GM12878 (cell line): Measurements from ENCODE around the gene CCHCR1. TPM values are rescaled to one million over a fixed set of nuclear protein-coding genes. Genes with fewer than 3 reads are reported as not detected.

Experiments
- ATAC-seq: fragments of 200-7000 bp; cut with Tn5 transposase; 3 replicates; pipeline ENCODE4 v1.9.1; 2020; ENCODE audit warnings: mild to moderate bottlenecking, moderate library complexity
- BruUV-seq: library from RNA; stranded (reverse); fragments of 400-500 nt; replicated peaks from 2 replicates; lab custom pipeline; 2021; lab: Mats Ljungman, UMichigan
- CTCF ChIA-PET: fragments of 300-600 bp; sonication (Branson Sonifier 250); formaldehyde crosslinking; extraction: SDS; loops from one replicate; lab custom pipeline; 2021; ENCODE audit warnings: inconsistent platforms; lab: Yijun Ruan, JAX
- POLR2A ChIA-PET: fragments of 350-600 bp; formaldehyde crosslinking; extraction: SDS; loops from one replicate; lab custom pipeline; 2021; ENCODE audit warnings: inconsistent platforms; lab: Charles Lee
- RAD21 ChIA-PET: fragments of 300-600 bp; sonication (Branson Sonifier 250); formaldehyde crosslinking; loops from one replicate; lab custom pipeline; 2023; ENCODE audit warnings: antibody characterized with exemption; ENCODE audit not compliant: unreplicated experiment; lab: Charles Lee
- SMC1A ChIA-PET: fragments of 300-600 bp; sonication (Branson Sonifier 250); formaldehyde crosslinking; loops from one replicate; lab custom pipeline; 2023; ENCODE audit not compliant: unreplicated experiment, uncharacterized antibody; lab: Charles Lee
- DNase-seq: peaks from one replicate; pipeline ENCODE4 v3.0.0-alpha.2; 2011; ENCODE audit warnings: low read depth, low spot score
- FAIRE-seq: peaks from 3 replicates; lab custom pipeline; 2011; peaks lifted over from hg19 to GRCh38; lab: Jason Lieb, UNC
- H2AFZ ChIP-seq: 2 replicates; pipeline ENCODE4 v1.6.0; 2011; ENCODE audit warnings: low read depth, low read length, control low read depth; ENCODE audit not compliant: control insufficient read depth
- H3K27ac ChIP-seq: 2 replicates; pipeline ENCODE4 v1.5.1; 2011; ENCODE audit warnings: control low read depth; ENCODE audit not compliant: control insufficient read depth, insufficient read depth
- H3K27me3 ChIP-seq, 2 experiments: replicated peaks in 1 of 2; 2 replicates each; pipeline versions ENCODE4 v1.6.0 to v1.6.1; 2011; ENCODE audit warnings: low read length in 1 of 2; ENCODE audit not compliant: control insufficient read depth in 2 of 2, insufficient read depth in 2 of 2
- H3K36me3 ChIP-seq, 2 experiments: 2 replicates each; pipeline ENCODE4 v1.5.1; 2011; ENCODE audit warnings: low read length in 1 of 2; ENCODE audit not compliant: control insufficient read depth in 2 of 2, insufficient read depth in 2 of 2
- H3K4me1 ChIP-seq: 2 replicates; pipeline ENCODE4 v1.6.1; 2011; ENCODE audit warnings: mild to moderate bottlenecking, low read length, moderate library complexity, mixed read lengths; ENCODE audit not compliant: control insufficient read depth, insufficient read depth
- H3K4me2 ChIP-seq: 2 replicates; pipeline ENCODE4 v1.6.0; 2011; ENCODE audit warnings: control low read depth; ENCODE audit not compliant: control insufficient read depth, insufficient read depth
- H3K4me3 ChIP-seq: fragments of 200-600 bp; sonication (generic); 2 replicates; pipeline ENCODE4 v1.5.1; 2016
- H3K79me2 ChIP-seq: 2 replicates; pipeline ENCODE4 v1.6.0; 2011; ENCODE audit warnings: low read length; ENCODE audit not compliant: control insufficient read depth, insufficient read depth
- H3K9ac ChIP-seq: 2 replicates; pipeline ENCODE4 v1.8.0; 2011; ENCODE audit warnings: low read length, control low read depth, mixed read lengths; ENCODE audit not compliant: control insufficient read depth, insufficient read depth
- H3K9me3 ChIP-seq: replicated peaks from 3 replicates; pipeline ENCODE4 v1.5.1; 2011; ENCODE audit warnings: mild to moderate bottlenecking, low read length; ENCODE audit not compliant: control insufficient read depth, insufficient read depth
- H4K20me1 ChIP-seq: 2 replicates; pipeline ENCODE4 v1.6.0; 2011; ENCODE audit not compliant: control insufficient read depth, insufficient read depth
- CEBPB ChIP-seq, 2 experiments: fragments of 150-350 bp in 1 of 2; IDR thresholded peaks; 2 replicates each; pipeline ENCODE4 v1.6.1; 2012 to 2014; ENCODE audit warnings: low read depth in 2 of 2, low read length in 2 of 2, borderline replicate concordance in 1 of 2, inconsistent platforms in 1 of 2
- CREB1 ChIP-seq: IDR thresholded peaks from 2 replicates; pipeline ENCODE4 v1.6.1; 2012; ENCODE audit warnings: low read depth, mild to moderate bottlenecking, inconsistent platforms
- E4F1 ChIP-seq: fragments of 450-650 bp; IDR thresholded peaks from 2 replicates; pipeline ENCODE4 v1.6.1; 2018; ENCODE audit warnings: borderline replicate concordance, mild to moderate bottlenecking; ENCODE audit not compliant: partially characterized antibody
- FOXM1 ChIP-seq: IDR thresholded peaks from 2 replicates; pipeline ENCODE4 v1.6.1; 2012; ENCODE audit warnings: low read depth, mild to moderate bottlenecking, inconsistent platforms, low read length, moderate library complexity
- GATAD2B ChIP-seq: fragments of 450-650 bp; conservative IDR thresholded peaks from 2 replicates; pipeline ENCODE4 v1.6.1; 2017; ENCODE audit warnings: low read depth, mild to moderate bottlenecking, moderate library complexity
- MLLT1 ChIP-seq: fragments of 450-650 bp; IDR thresholded peaks from 2 replicates; pipeline ENCODE4 v1.6.1; 2016; ENCODE audit warnings: mild to moderate bottlenecking
- NR2C2 ChIP-seq: IDR thresholded peaks from 2 replicates; pipeline ENCODE4 v1.6.1; 2011; ENCODE audit warnings: borderline replicate concordance, low read depth; ENCODE audit not compliant: control insufficient read depth, insufficient read length
- NR2F1 ChIP-seq: fragments of 450-650 bp; conservative IDR thresholded peaks from 2 replicates; pipeline ENCODE4 v1.6.1; 2017; ENCODE audit warnings: mild to moderate bottlenecking
- POLR2AphosphoS2 ChIP-seq: IDR thresholded peaks from 2 replicates; pipeline ENCODE4 v1.6.1; 2011; ENCODE audit warnings: low read depth, mild to moderate bottlenecking, low read length, improper control_type of control experiment, moderate library complexity
- RAD51 ChIP-seq: fragments of 450-650 bp; IDR thresholded peaks from 2 replicates; pipeline ENCODE4 v1.6.1; 2016; ENCODE audit warnings: moderate library complexity, mild to moderate bottlenecking, inconsistent platforms
- RCOR1 ChIP-seq: conservative IDR thresholded peaks from 2 replicates; pipeline ENCODE4 v1.6.1; 2012; ENCODE audit warnings: low read depth, low read length, improper control_type of control experiment
- SMC3 ChIP-seq: IDR thresholded peaks from 2 replicates; pipeline ENCODE4 v1.6.1; 2011; ENCODE audit warnings: low read length, improper control_type of control experiment, borderline replicate concordance
- SPI1 ChIP-seq: IDR thresholded peaks from 2 replicates; pipeline ENCODE4 v1.6.1; 2011; ENCODE audit warnings: low read depth, mild to moderate bottlenecking, low read length, moderate library complexity, borderline replicate concordance; ENCODE audit not compliant: insufficient read depth
- WGBS: methylation state at CpG from one replicate; pipeline ENCODE4 v1.1.6; 2016; ENCODE audit warnings: low lambda C conversion rate; ENCODE audit not compliant: insufficient replicate concordance, insufficient coverage; ENCODE audit errors: missing lambda C conversion rate; 5-methylcytosine and 5-hydroxymethylcytosine counted together
- in situ Hi-C: fragments of 300-500 bp; cut with MboI; formaldehyde crosslinking; loops from 9 replicates; pipeline ENCODE4 v1.14.3; 2018; ENCODE audit warnings: mixed read lengths
- intact Hi-C: fragments of 100-400 bp; cut with micrococcal nuclease; formaldehyde crosslinking; loops from one replicate; pipeline ENCODE4 v1.14.2; 2022; ENCODE audit not compliant: unreplicated experiment
- polyA plus RNA-seq, 11 experiments: library from polyadenylated mRNA; depleted of rRNA in 4 of 11; unstranded in 6 of 11; stranded (reverse) in 5 of 11; fragments of >200 nt; fragmentation: Nextera tagmentation in 4 of 11; fragmentation: Illumina TruSeq in 1 of 11; extraction: Ambion mirVana in 4 of 11; extraction: Trizol in 1 of 11; gene quantifications; 1 replicate in 1 of 11; 2 replicates in 10 of 11; pipeline versions ENCODE4 v1.2.1 to v1.2.3, GENCODE V29; 2011 to 2016; ENCODE audit warnings: inconsistent platforms in 2 of 11, missing spikeins in 2 of 11, low read depth in 1 of 11
- total RNA-seq, 4 experiments: library from RNA; depleted of rRNA in 3 of 4; stranded (reverse); fragments of >200 nt in 3 of 4; fragmentation: Illumina TruSeq in 1 of 4; extraction: Trizol in 1 of 4; gene quantifications; 2 replicates each; pipeline versions ENCODE4 v1.2.1 to v1.2.3, GENCODE V29; 2013 to 2021

Gene CCHCR1
- total and polyA plus RNA-seq, 10 of the 15 experiments (the other 5 are each of a cell fraction or from before 2014, with no cell fraction given) = 1.0 to 35.2 (median 24.7) TPM

- H4K20me1 ChIP-seq = no peaks in the 10 kb centered on the region
- peaks cover under 1% of the 10 kb centered on the region; the same call in 1 of the 2 replicates for H3K4me1 ChIP-seq
- no peak overlapping the region for H3K4me3 ChIP-seq
- 94% methylated on average over 9 of the region's 11 CpGs for WGBS
- no peak overlapping the region for H3K27ac ChIP-seq
- H3K79me2 ChIP-seq = no peaks in the 10 kb centered on the region
- in situ Hi-C loops (no loop called here), intact Hi-C loops (no loop called here)
- ChIA-PET RAD21 (no interaction called here), SMC1A (no interaction called here), CTCF (interaction anchor here (22.9 kb wide), 1 partner anchor 50 kb away, joined by 326 read pairs; no protein-coding TSS in a partner anchor), POLR2A (no interaction called here)
- BruUV-seq = no TSS peak
- no peak overlapping the region for H3K4me2 ChIP-seq
- H3K9me3 ChIP-seq = no peaks in the 10 kb centered on the region
- DNase-seq = no peak
- no peak overlapping the region for H3K9ac ChIP-seq
- no peak for FAIRE-seq
- H3K27me3 ChIP-seq = no peaks in the 10 kb centered on the region
- no peak for TF ChIP-seq POLR2AphosphoS2
- TF ChIP-seq RCOR1 = no peak
- TF ChIP-seq SMC3 = no peak
- no peak for TF ChIP-seq SPI1
- no peak for TF ChIP-seq RAD51
- no peak for TF ChIP-seq E4F1
- no peak for TF ChIP-seq MLLT1
- no peak for TF ChIP-seq GATAD2B
- no peak for TF ChIP-seq NR2F1
- TF ChIP-seq FOXM1 = no peak
- no peak for TF ChIP-seq CREB1
- TF ChIP-seq CEBPB (IDR thresholded peaks at IDR 0.05; ENCODE audit: borderline replicate concordance in 1 of 2, low read depth in 2 of 2, low read length in 2 of 2) = no peak
- TF ChIP-seq NR2C2 = no peak
- no peak overlapping the region for H2AFZ ChIP-seq
- H3K36me3 ChIP-seq = peaks cover 0 to 4% of the 10 kb centered on the region in 2 experiments; a peak in 1 of 4 replicates
- ATAC-seq = no peak
Observed at GRCh38 chr6:31143148-31143547, 14.5 kb downstream of the CCHCR1 start.
